Heart left ventricle (tissue), 16 donors: ENCODE measurements around the gene GATC. TPM values are rescaled to one million over a fixed set of nuclear protein-coding genes. Genes with fewer than 3 reads are reported as not detected.
A peak's percentile ranks its signal among the peaks of the same experiment; 100 is the strongest.
"Not testable (repeated sequence)": the region's sequence is repeated elsewhere in the genome, so short reads cannot be mapped to it uniquely, and the experiment has no call there.

Experiments
- ATAC-seq, 4 donors: fragments of 200-7000 bp; cut with Tn5 transposase; one replicate each; pipeline ENCODE4 v1.9.1; 2020 to 2022; ENCODE audit warnings: moderate library complexity in 4 of 4, mild to moderate bottlenecking in 3 of 4, moderate number of reproducible peaks in 1 of 4
- DNase-seq, 5 donors: peaks; one replicate each; pipeline ENCODE4 v3.0.0-alpha.2; 2020
- H3K27ac ChIP-seq, 12 donors: fragments of 200-600 bp; sonication (generic) in 4 of 12; one replicate each; pipeline versions ENCODE4 v1.5.0 to v1.8.0; 2016 to 2022; ENCODE audit warnings: mild to moderate bottlenecking in 2 of 12
- H3K27me3 ChIP-seq, 9 donors: fragments of 200-600 bp; sonication (generic) in 2 of 9; one replicate each; pipeline versions ENCODE4 v1.5.1 to v1.8.0; 2016 to 2022; ENCODE audit warnings: mild to moderate bottlenecking in 3 of 9
- H3K36me3 ChIP-seq, 9 donors: fragments of 200-600 bp; sonication (generic) in 2 of 9; one replicate each; pipeline versions ENCODE4 v1.5.0 to v1.8.0; 2018 to 2022; ENCODE audit warnings: mild to moderate bottlenecking in 2 of 9
- H3K4me1 ChIP-seq, 12 donors: fragments of 200-600 bp; sonication (generic) in 4 of 12; one replicate each; pipeline versions ENCODE4 v1.5.0 to v1.8.0; 2016 to 2022; ENCODE audit warnings: mild to moderate bottlenecking in 3 of 12
- H3K4me3 ChIP-seq, 12 donors: fragments of 200-600 bp; sonication (generic) in 4 of 12; one replicate each; pipeline versions ENCODE4 v1.5.0 to v1.8.0; 2017 to 2022; ENCODE audit warnings: mild to moderate bottlenecking in 9 of 12, moderate library complexity in 4 of 12
- H3K9me3 ChIP-seq, 12 donors: fragments of 200-600 bp; sonication (generic) in 4 of 12; one replicate each; pipeline versions ENCODE4 v1.5.0 to v1.8.0; 2016 to 2022; ENCODE audit warnings: mild to moderate bottlenecking in 1 of 12
- POLR2A ChIP-seq, 2 donors: fragments of 450-650 bp; IDR thresholded peaks; one replicate each; pipeline ENCODE4 v1.6.1; 2017; ENCODE audit warnings: antibody characterized with exemption in 2 of 2, mild to moderate bottlenecking in 2 of 2, moderate library complexity in 2 of 2
- WGBS, 4 donors: extraction: QIAGEN DNeasy Blood & Tissue Kit in 2 of 4; methylation state at CpG; one replicate each; pipeline versions ENCODE4 v1.1.5 to v1.1.7; 2013 to 2018; 5-methylcytosine and 5-hydroxymethylcytosine counted together
- intact Hi-C, 10 donors: fragments of 100-400 bp; cut with DNase I; formaldehyde crosslinking; loops; one replicate each; pipeline versions ENCODE4 v1.11.1 to v1.14.2; 2022
- polyA plus RNA-seq, 2 donors: library from polyadenylated mRNA; stranded (reverse); fragments of 200-250 nt; gene quantifications; one replicate each; pipeline ENCODE4 v1.2.3, GENCODE V29; 2013
- total RNA-seq, 9 donors: library from RNA; depleted of rRNA in 2 of 9; stranded (reverse); fragments of >200 nt in 2 of 9; fragmentation: NEBNext Ultra II Directional in 3 of 9; extraction: Animal tissue kit (Norgen Biotek cat#: 25700) in 3 of 9; gene quantifications; one replicate each; pipeline versions ENCODE4 v1.1.0 to v1.2.4, GENCODE V29; 2016 to 2023
- TF ChIP-seq, protein P1 (sequence below), 12 donors: fragments of 200-600 bp; sonication (generic) in 4 of 12; IDR thresholded peaks; one replicate each; pipeline versions ENCODE4 v1.5.0 to v1.8.0; 2018 to 2022; ENCODE audit warnings: antibody characterized with exemption in 12 of 12, mild to moderate bottlenecking in 5 of 12
- donor health status: ischemic (EF 13 %, LVEDD 7.1; RV severe dilation, severe dysfunction).
- donor health status: healthy with polysubstance abuse.
- donor health status: DM: no; HTN: yes; CAD: no.
- donor health status: DM: no; HTN: no; CAD: no.
- donor health status: ischemic (EF 25% LVEDD 6.9; RV normal size, moderate dysfunction).
- donor health status: ischemic (EF 25% LVEDD 5.7; RV mildly dilated, moderate dysfunction).
- donor health status: healthy.
- donor health status: DM: yes; HTN: yes; CAD: no.
- donor health status: ischemic (EF 35%, LVEDD 5.7; RV mildly dilated, moderate dysfunction).
- donor health status: nonischemic (EF 11% LVEDD 7.7; RV severe dilation, severe dysfunction).
- donor health status: DM: yes; HTN: yes; CAD: no.
- donor health status: PGD.
- donor health status: ischemic (EF 29% LVEDD 5.4; RV normal size, mild dysfunction).
- donor health status: nonischemic (EF 23%, LVEDD 6.1; RV moderate dilation, normal function).

GATC gene
- total and polyA plus RNA-seq, 11 donors = 5.4 to 18.0 (median 11.6) TPM

DNA sequence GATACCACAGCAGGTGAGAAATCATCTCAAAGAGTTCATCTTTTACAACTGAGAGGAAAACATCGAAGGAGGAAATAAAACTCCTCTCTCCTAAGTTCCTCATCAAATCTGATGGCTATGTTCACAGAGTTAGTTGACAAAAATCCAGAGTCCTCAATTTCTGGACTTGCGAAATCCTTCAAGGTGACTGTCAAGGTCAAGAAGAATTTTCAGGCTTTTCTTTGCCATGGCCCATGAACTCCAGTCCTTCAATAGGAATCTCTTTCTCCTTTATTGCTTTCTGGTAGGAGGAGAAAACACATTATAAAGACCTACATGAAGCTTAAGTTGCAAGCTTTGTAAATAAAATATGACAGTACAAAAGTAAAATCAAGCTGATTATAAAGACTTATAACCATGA, 1.6 kb upstream of the GATC start:
- H3K27ac ChIP-seq = no peak overlapping the region
- no peaks in the 10 kb centered on the region for H3K27me3 ChIP-seq
- H3K9me3 ChIP-seq = no peaks in the 10 kb centered on the region
- no peak for ATAC-seq
- TF ChIP-seq POLR2A (IDR thresholded peaks at IDR 0.05) = no peak
- TF ChIP-seq, protein P1, sequence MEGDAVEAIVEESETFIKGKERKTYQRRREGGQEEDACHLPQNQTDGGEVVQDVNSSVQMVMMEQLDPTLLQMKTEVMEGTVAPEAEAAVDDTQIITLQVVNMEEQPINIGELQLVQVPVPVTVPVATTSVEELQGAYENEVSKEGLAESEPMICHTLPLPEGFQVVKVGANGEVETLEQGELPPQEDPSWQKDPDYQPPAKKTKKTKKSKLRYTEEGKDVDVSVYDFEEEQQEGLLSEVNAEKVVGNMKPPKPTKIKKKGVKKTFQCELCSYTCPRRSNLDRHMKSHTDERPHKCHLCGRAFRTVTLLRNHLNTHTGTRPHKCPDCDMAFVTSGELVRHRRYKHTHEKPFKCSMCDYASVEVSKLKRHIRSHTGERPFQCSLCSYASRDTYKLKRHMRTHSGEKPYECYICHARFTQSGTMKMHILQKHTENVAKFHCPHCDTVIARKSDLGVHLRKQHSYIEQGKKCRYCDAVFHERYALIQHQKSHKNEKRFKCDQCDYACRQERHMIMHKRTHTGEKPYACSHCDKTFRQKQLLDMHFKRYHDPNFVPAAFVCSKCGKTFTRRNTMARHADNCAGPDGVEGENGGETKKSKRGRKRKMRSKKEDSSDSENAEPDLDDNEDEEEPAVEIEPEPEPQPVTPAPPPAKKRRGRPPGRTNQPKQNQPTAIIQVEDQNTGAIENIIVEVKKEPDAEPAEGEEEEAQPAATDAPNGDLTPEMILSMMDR (IDR thresholded peaks at IDR 0.05) = no peak
- H3K36me3 ChIP-seq = peaks cover 0 to 61% (median 47%) of the 10 kb centered on the region in 9 donors
- peaks cover 11 to 42% (median 25%) of the 10 kb centered on the region in 12 donors for H3K4me1 ChIP-seq
- 87 to 95% (median 91%) methylated on average over 2 of the region's 2 CpGs for WGBS, 4 donors
- intact Hi-C loops = loop anchor here in 1 of 10 donors (5.0 kb wide), 1 partner anchor 53 kb away; the partner anchor contains the start of gene DYNLL1
- peak overlapping the region in 1 of 12 donors; percentile 65 for H3K4me3 ChIP-seq
- DNase-seq = no peak

DNA sequence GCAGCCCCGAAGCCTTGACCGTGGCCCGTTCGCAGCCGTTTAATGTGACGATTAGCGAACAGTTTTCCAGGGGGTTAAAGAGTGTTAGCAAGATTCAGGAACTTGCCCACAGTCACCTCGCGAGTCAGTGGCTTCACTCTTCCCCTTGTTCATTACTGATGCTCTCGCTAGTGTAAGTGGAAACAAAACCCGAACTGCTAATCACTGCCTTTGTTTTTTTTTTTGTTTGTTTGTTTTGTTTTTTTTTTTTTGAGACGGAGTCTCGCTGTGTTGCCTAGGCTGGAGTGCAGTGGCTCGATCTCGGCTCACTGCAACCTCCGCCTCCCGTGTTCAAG, 567 bp downstream of the GATC start:
- ATAC-seq, H3K9me3 ChIP-seq, DNase-seq, H3K27me3 ChIP-seq: not testable (repeated sequence)
- 6 to 10% (median 7%) methylated on average over 17 of the region's 17 CpGs for WGBS, 4 donors
- intact Hi-C loops = loop anchor here in 1 of 10 donors (5.0 kb wide), 1 partner anchor 50 kb away; the partner anchor contains the start of gene DYNLL1
- Histone ChIP-seq H3K4me1 (peaks cover 11 to 35% (median 22%) of the 10 kb centered on the region in 12 donors), H3K4me3 (peak overlapping the region; percentile 65 to 100 (median 94)), H3K27ac (peak overlapping the region in 11 of 12 donors; percentile 68 to 93 (median 88)), H3K36me3 (peaks cover 0 to 62% (median 40%) of the 10 kb centered on the region in 9 donors)

DNA sequence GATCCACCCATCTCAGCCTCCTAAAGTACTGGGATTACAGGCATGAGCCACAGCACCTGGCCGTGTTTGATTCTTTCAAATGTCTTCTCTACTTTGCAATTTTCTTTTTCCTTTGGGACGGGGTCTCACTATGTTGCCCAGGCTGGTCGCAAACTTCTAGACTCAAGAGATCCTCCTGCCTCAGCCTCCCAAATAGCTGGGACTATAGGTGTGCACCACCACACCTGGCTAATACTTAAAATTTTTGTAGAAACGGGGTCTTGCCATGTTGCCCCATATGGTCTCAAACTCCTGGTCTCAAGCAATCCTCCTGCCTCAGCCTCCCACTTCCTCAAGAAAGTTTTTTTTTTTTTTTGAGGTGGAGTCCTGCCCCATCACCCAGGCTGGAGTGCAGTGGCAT, 1.7 kb downstream of the GATC start:
- no peak overlapping the region for H3K27ac ChIP-seq
- DNase-seq (no peak), ATAC-seq (no peak)
- WGBS, 4 donors = 93 to 96% (median 94%) methylated on average over 4 of the region's 4 CpGs
- no peaks in the 10 kb centered on the region for H3K27me3 ChIP-seq
- H3K4me3 ChIP-seq = no peak overlapping the region
- H3K4me1 ChIP-seq = peaks cover 11 to 32% (median 22%) of the 10 kb centered on the region in 12 donors
- no peaks in the 10 kb centered on the region for H3K9me3 ChIP-seq
- intact Hi-C loops = loop anchor here in 1 of 10 donors (5.0 kb wide), 1 partner anchor 49 kb away; the partner anchor contains the start of gene DYNLL1
- TF ChIP-seq POLR2A (IDR thresholded peaks at IDR 0.05) = no peak
- TF ChIP-seq, protein P1 (IDR thresholded peaks at IDR 0.05) = no peak
- H3K36me3 ChIP-seq = peaks cover 0 to 60% (median 36%) of the 10 kb centered on the region in 9 donors

DNA sequence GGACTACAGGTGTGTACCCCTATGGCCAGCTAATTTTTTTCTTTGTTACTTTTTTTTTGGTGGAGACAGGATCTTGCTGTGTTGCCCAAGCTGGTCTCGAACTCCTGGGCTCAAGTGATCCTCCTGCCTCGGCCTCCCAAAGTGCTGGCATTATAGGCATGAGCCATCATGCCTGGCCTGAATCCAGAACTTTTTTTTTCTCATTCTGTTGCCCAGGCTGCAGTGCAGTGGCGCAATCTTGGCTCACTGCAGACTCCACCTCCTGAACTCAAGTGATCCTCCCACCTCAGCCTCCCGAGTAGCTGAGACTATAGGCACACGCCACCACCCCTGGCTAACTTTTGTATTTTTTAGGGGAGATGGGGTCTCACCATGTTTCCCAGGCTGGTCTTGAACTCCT, 6.3 kb downstream of the GATC start:
- H3K27me3 ChIP-seq, H3K27ac ChIP-seq, H3K4me1 ChIP-seq, H3K4me3 ChIP-seq, intact Hi-C loops, ATAC-seq, DNase-seq, H3K9me3 ChIP-seq: not testable (repeated sequence)
- 91 to 95% (median 94%) methylated on average over 5 of the region's 5 CpGs for WGBS, 4 donors
- H3K36me3 ChIP-seq = peaks cover 0 to 75% (median 53%) of the 10 kb centered on the region in 9 donors

DNA sequence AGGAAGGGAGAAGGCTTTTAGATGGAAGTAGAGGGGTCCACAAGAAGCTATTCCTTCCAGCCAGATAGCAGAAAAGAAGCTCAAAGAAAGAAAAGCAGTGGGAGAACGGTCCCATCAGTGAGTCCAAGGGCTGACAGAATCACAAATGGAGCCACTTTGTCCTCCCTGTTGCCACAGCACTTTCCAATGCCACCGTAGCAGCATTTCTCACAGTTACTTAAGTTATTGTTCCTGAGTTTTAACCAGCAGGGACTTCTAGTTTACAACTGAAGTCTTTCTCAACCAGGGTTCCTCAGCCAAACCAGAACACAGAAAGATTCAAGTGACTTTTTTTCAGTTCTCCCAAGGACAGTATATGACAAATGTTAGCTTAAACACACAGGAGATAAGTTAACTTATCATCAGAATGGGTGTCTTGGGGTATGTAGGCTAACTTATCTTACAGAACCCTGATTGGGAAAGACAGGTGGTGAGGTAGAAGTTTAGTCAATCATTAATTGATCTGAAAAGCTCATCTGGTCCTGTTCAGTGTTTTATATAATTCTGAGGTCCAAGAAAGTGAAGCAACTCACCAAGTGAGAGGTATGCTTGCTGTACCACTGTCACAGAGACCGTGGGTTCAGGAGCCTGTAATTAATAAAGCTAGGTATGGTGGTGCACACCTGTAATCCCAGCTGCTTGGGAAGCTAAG, 7.0 kb downstream of the GATC start:
- no peaks in the 10 kb centered on the region for H3K4me1 ChIP-seq
- no peaks in the 10 kb centered on the region for H3K9me3 ChIP-seq
- H3K27ac ChIP-seq = no peak overlapping the region
- H3K4me3 ChIP-seq = no peak overlapping the region
- 89 to 95% (median 94%) methylated on average over 3 of the region's 3 CpGs for WGBS, 4 donors
- no peak for DNase-seq
- H3K36me3 ChIP-seq = peaks cover 0 to 82% (median 60%) of the 10 kb centered on the region in 9 donors
- TF ChIP-seq POLR2A (IDR thresholded peaks at IDR 0.05) = no peak
- ATAC-seq = no peak
- intact Hi-C loops = no loop called here
- no peaks in the 10 kb centered on the region for H3K27me3 ChIP-seq
